GM21786 (cell line): ENCODE measurements around the gene TFAP2E.
A peak's percentile ranks its signal among the peaks of the same experiment; 100 is the strongest.

ENCODE experiments used
- ATAC-seq: cut with Tn5 transposase; IDR thresholded peaks from one replicate; pipeline ENCODE4 v1.9.1; 2021; ENCODE audit not compliant: unreplicated experiment

Gene TFAP2E

DNA sequence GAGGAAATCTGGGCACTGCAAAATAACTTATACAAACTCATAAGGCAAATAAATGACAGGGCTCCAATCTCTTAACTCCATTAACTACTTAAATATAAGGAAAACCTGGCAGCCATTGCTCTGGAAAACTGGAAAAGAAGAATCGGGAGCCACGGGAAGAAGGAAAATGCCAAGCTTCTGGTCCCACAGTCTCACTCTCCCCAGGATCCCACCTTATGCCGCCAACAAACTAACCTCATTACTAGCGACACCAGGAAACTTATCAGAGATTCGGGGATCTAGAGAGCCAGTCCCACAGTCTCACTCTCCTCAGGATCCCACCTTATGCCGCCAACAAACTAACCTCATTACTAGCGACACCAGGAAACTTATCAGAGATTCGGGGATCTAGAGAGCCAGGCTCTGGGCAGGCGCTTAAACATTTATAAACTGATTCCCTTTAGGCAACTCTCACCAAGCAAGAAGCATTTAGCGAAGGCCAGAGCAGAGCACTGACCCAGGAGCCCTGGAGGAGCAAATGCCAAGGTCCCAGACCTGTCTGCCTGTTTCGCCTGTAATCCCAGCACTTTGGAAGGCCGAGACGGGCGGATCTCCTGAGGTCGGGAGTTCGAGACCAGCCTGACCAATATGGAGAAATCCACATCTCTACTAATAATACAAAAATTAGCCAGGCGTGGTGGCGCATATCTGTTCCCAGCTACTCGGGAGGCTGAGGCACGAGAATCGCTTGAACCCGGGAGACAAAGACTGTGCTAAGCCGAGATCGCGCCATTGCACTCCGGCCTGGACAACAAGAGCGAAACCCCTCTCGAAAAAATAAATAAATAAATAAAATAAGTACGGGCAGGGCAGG is 67.5 kb downstream of the TFAP2E start:
- ATAC-seq: no peak

- ATAC-seq: peak; percentile 86
Measured at GRCh38 chr1:35641233-35641866, 68.2 kb downstream of the TFAP2E start, which contains the start of gene PSMB2. Gene PSMB2, minus strand, starts transcription at chr1:35641526. Its CDS starts 94 bp downstream, at chr1:35641432.

DNA sequence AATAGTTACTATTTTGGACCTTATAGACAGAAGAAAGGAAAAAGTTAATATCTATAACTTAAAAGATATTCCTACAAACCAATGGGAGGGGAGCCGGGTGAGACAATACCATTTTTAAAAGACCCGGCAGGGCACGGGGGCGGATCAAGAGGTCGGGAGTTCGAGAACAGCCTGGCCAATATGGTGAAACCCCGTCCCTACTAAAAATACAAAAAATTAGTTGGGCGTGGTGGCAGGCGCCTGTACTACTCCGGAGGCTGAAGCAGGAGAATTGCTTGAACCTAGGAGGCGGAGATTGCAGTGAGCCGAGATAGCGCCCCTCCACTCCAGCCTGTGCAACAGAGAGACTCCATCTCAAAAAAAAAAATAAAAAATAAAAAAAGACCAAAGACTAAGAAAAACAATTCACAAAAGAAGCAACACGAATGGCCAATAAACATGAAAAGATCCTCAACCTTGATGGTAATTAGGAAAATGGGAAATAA is 69.4 kb downstream of the TFAP2E start:
- no peak for ATAC-seq

- ATAC-seq: no peak
Measured at GRCh38 chr1:35644204-35644603, 71.1 kb downstream of the TFAP2E start.
